GM23338 (cell line): ENCODE data around the gene PGM2. TPM values are rescaled to one million over a fixed set of nuclear protein-coding genes. Genes with fewer than 3 reads are reported as not detected.

Experiments used
- ATAC-seq: fragments of 200-7000 bp; cut with Tn5 transposase; 3 replicates; pipeline ENCODE4 v1.9.1; 2020
- DNase-seq: peaks from one replicate; pipeline ENCODE4 v3.0.0-alpha.2; 2015; ENCODE audit warnings: low spot score
- H2AFZ ChIP-seq: fragments of 200-600 bp; sonication (generic); 2 replicates; pipeline ENCODE4 v1.8.0; 2016; ENCODE audit warnings: antibody characterized with exemption, mild to moderate bottlenecking, moderate library complexity
- H3F3A ChIP-seq: fragments of 200-600 bp; sonication (generic); replicated peaks from 2 replicates; pipeline ENCODE4 v1.8.0; 2017; ENCODE audit warnings: antibody characterized with exemption, mixed run types, low read depth
- H3K27ac ChIP-seq: fragments of 200-600 bp; sonication (generic); 2 replicates; pipeline ENCODE4 v1.6.1; 2016; ENCODE audit warnings: low read depth
- H3K27me3 ChIP-seq: fragments of 200-600 bp; sonication (generic); 2 replicates; pipeline ENCODE4 v1.8.0; 2016; ENCODE audit warnings: mild to moderate bottlenecking, mixed run types, moderate library complexity; ENCODE audit not compliant: insufficient read depth
- H3K36me3 ChIP-seq: fragments of 200-600 bp; sonication (generic); 2 replicates; pipeline ENCODE4 v1.8.0; 2016; ENCODE audit warnings: mild to moderate bottlenecking; ENCODE audit not compliant: insufficient read depth
- H3K4me1 ChIP-seq: fragments of 200-600 bp; sonication (generic); 2 replicates; pipeline ENCODE4 v1.8.0; 2016; ENCODE audit warnings: mild to moderate bottlenecking, moderate library complexity; ENCODE audit not compliant: insufficient read depth
- H3K4me2 ChIP-seq: fragments of 200-600 bp; sonication (generic); 2 replicates; pipeline ENCODE4 v1.7.1; 2017; ENCODE audit warnings: mixed run types
- H3K4me3 ChIP-seq: fragments of 200-600 bp; sonication (generic); 2 replicates; pipeline ENCODE4 v1.6.1; 2016; ENCODE audit warnings: mixed run types
- H3K79me2 ChIP-seq: fragments of 200-600 bp; sonication (generic); replicated peaks from 2 replicates; pipeline ENCODE4 v1.8.0; 2017; ENCODE audit warnings: mild to moderate bottlenecking; ENCODE audit not compliant: insufficient read depth
- H3K9me2 ChIP-seq: fragments of 200-600 bp; sonication (generic); 2 replicates; pipeline ENCODE4 v1.8.0; 2017; ENCODE audit not compliant: insufficient read depth
- H4K20me1 ChIP-seq: fragments of 200-600 bp; sonication (generic); replicated peaks from 2 replicates; pipeline ENCODE4 v1.8.0; 2017; ENCODE audit warnings: mild to moderate bottlenecking; ENCODE audit not compliant: insufficient read depth
- H3K27ac Mint-ChIP-seq: 2 replicates; pipeline ENCODE4 v1.8.0; 2020; ENCODE audit warnings: inconsistent platforms, mild to moderate bottlenecking, moderate library complexity, mixed read lengths
- H3K27me3 Mint-ChIP-seq: 3 replicates; pipeline ENCODE4 v1.8.0; 2022; ENCODE audit warnings: low read depth, mild to moderate bottlenecking, moderate library complexity, mixed read lengths, inconsistent platforms; ENCODE audit not compliant: insufficient read depth, poor library complexity
- H3K36me3 Mint-ChIP-seq: 3 replicates; pipeline ENCODE4 v1.8.0; 2021; ENCODE audit warnings: low read depth, mild to moderate bottlenecking, inconsistent platforms, moderate library complexity, mixed read lengths
- H3K4me1 Mint-ChIP-seq: 3 replicates; pipeline ENCODE4 v1.8.0; 2020; ENCODE audit warnings: mild to moderate bottlenecking, inconsistent platforms, mixed read lengths
- H3K4me3 Mint-ChIP-seq: 3 replicates; pipeline ENCODE4 v1.8.0; 2021; ENCODE audit warnings: moderate library complexity, mild to moderate bottlenecking, inconsistent platforms, mixed read lengths
- H3K9me3 Mint-ChIP-seq: 3 replicates; pipeline ENCODE4 v1.8.0; 2020; ENCODE audit warnings: moderate library complexity, mild to moderate bottlenecking, inconsistent platforms, mixed read lengths
- CREB1 ChIP-seq: fragments of 250-450 bp; sonication (Bioruptor Pico); IDR thresholded peaks from 2 replicates; pipeline ENCODE4 v1.5.0; 2020; ENCODE audit warnings: low read depth, mild to moderate bottlenecking, moderate library complexity
- EZH2 ChIP-seq: fragments of 200-600 bp; sonication (generic); IDR thresholded peaks from one replicate; pipeline ENCODE4 v1.8.0; 2017; ENCODE audit warnings: antibody characterized with exemption, mild to moderate bottlenecking, low read depth; ENCODE audit not compliant: unreplicated experiment
- EZH2phosphoT487 ChIP-seq: fragments of 200-600 bp; sonication (generic); IDR thresholded peaks from one replicate; pipeline ENCODE4 v1.8.1; 2018; ENCODE audit warnings: antibody characterized with exemption; ENCODE audit not compliant: unreplicated experiment
- JUNB ChIP-seq: IDR thresholded peaks from one replicate; pipeline ENCODE4 v1.6.1; 2016; ENCODE audit warnings: antibody characterized with exemption; ENCODE audit not compliant: unreplicated experiment
- NANOG ChIP-seq: IDR thresholded peaks from 2 replicates; pipeline ENCODE4 v1.6.1; 2016; ENCODE audit warnings: antibody characterized with exemption, borderline replicate concordance
- POLR2AphosphoS5 ChIP-seq: IDR thresholded peaks from 2 replicates; pipeline ENCODE4 v1.6.1; 2016; ENCODE audit warnings: antibody characterized with exemption, low read depth
- STAT1 ChIP-seq: IDR thresholded peaks from one replicate; pipeline ENCODE4 v1.6.1; 2016; ENCODE audit warnings: antibody characterized with exemption; ENCODE audit not compliant: unreplicated experiment
- ZNF114 ChIP-seq: fragments of 250-450 bp; sonication (Bioruptor Pico); IDR thresholded peaks from 2 replicates; pipeline ENCODE4 v1.5.0; 2020; ENCODE audit warnings: mild to moderate bottlenecking, moderate library complexity
- ZNF331 ChIP-seq: fragments of 250-450 bp; sonication (Bioruptor Pico); IDR thresholded peaks from 2 replicates; pipeline ENCODE4 v1.5.0; 2020; ENCODE audit warnings: low read depth, mild to moderate bottlenecking, moderate library complexity
- polyA plus RNA-seq: library from polyadenylated mRNA; unstranded; fragments of >200 nt; fragmentation: Nextera tagmentation; extraction: Ambion mirVana; gene quantifications from 2 replicates; pipeline ENCODE4 v1.2.1, GENCODE V29; 2016
- total RNA-seq: library from RNA; depleted of rRNA; stranded (reverse); fragments of >200 nt; shearing (Covaris generic); gene quantifications from 2 replicates; pipeline ENCODE4 v1.2.3, GENCODE V29; 2014
- TF ChIP-seq, protein P1 (sequence below): IDR thresholded peaks from one replicate; pipeline ENCODE4 v1.6.1; 2018; ENCODE audit warnings: antibody characterized with exemption; ENCODE audit not compliant: unreplicated experiment
- TF ChIP-seq, protein P2 (sequence below): IDR thresholded peaks from 2 replicates; pipeline ENCODE4 v1.6.1; 2016; ENCODE audit warnings: antibody characterized with exemption
- TF ChIP-seq, protein P3 (sequence below): fragments of 250-450 bp; sonication (Bioruptor Pico); IDR thresholded peaks from 2 replicates; pipeline ENCODE4 v1.5.0; 2020; ENCODE audit warnings: mild to moderate bottlenecking, moderate library complexity
- TF ChIP-seq, protein P4 (sequence below), 2 experiments: fragments of 200-600 bp in 1 of 2; sonication (generic) in 1 of 2; conservative IDR thresholded peaks; 2 replicates each; pipeline versions ENCODE4 v1.5.1 to v1.6.1; 2016 to 2017; ENCODE audit warnings: antibody characterized with exemption in 2 of 2, low read depth in 2 of 2, mild to moderate bottlenecking in 2 of 2, moderate library complexity in 1 of 2

The PGM2 gene
- total and polyA plus RNA-seq, 2 experiments from 2014 or later: 11.4 to 30.8 TPM

DNA sequence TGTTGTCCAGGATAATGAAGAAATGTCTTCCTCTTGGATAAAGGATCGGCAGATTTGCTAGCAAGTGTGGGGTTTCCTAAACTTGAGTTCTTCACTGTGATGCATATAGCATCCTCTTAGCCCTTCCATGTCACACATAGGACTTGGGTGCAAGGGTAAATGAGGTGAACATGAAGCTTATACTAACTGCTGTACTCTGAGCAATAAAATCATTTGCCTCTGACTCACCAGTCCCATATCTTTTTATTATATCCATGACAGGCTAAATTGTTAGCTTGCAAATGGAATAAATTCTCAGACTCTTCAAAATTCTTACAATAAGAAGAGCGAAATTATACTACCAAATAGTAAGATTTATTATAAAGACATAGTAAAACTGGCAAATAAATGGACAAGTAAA lies 49.7 kb downstream of the PGM2 start:
- Mint-ChIP-seq H3K4me1 (peaks cover 5% of the 10 kb centered on the region), H3K36me3 (no peaks in the 10 kb centered on the region), H3K9me3 (no peaks in the 10 kb centered on the region), H3K27me3 (no peaks in the 10 kb centered on the region), H3K4me3 (no peak overlapping the region), H3K27ac (no peak overlapping the region)
- no peak for DNase-seq
- H3K79me2 ChIP-seq: no peaks in the 10 kb centered on the region
- no peaks in the 10 kb centered on the region for H3K4me1 ChIP-seq
- no peak overlapping the region for H3K27ac ChIP-seq
- no peaks in the 10 kb centered on the region for H4K20me1 ChIP-seq
- H3K4me2 ChIP-seq: no peak overlapping the region
- no peaks in the 10 kb centered on the region for H3K36me3 ChIP-seq
- no peaks in the 10 kb centered on the region for H3K9me2 ChIP-seq
- no peak overlapping the region for H3K4me3 ChIP-seq
- H3F3A ChIP-seq: no peaks in the 10 kb centered on the region
- ATAC-seq: no peak
- TF ChIP-seq, protein P1, sequence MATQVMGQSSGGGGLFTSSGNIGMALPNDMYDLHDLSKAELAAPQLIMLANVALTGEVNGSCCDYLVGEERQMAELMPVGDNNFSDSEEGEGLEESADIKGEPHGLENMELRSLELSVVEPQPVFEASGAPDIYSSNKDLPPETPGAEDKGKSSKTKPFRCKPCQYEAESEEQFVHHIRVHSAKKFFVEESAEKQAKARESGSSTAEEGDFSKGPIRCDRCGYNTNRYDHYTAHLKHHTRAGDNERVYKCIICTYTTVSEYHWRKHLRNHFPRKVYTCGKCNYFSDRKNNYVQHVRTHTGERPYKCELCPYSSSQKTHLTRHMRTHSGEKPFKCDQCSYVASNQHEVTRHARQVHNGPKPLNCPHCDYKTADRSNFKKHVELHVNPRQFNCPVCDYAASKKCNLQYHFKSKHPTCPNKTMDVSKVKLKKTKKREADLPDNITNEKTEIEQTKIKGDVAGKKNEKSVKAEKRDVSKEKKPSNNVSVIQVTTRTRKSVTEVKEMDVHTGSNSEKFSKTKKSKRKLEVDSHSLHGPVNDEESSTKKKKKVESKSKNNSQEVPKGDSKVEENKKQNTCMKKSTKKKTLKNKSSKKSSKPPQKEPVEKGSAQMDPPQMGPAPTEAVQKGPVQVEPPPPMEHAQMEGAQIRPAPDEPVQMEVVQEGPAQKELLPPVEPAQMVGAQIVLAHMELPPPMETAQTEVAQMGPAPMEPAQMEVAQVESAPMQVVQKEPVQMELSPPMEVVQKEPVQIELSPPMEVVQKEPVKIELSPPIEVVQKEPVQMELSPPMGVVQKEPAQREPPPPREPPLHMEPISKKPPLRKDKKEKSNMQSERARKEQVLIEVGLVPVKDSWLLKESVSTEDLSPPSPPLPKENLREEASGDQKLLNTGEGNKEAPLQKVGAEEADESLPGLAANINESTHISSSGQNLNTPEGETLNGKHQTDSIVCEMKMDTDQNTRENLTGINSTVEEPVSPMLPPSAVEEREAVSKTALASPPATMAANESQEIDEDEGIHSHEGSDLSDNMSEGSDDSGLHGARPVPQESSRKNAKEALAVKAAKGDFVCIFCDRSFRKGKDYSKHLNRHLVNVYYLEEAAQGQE: no peak
- TF ChIP-seq CREB1 (CRISPR knock-in tag) (no peak), EZH2phosphoT487 (no peak), EZH2 (no peak), ZNF331 (CRISPR knock-in tag) (no peak), STAT1 (no peak), POLR2AphosphoS5 (no peak), JUNB (no peak), NANOG (no peak), ZNF114 (CRISPR knock-in tag) (no peak)
- TF ChIP-seq, protein P2, sequence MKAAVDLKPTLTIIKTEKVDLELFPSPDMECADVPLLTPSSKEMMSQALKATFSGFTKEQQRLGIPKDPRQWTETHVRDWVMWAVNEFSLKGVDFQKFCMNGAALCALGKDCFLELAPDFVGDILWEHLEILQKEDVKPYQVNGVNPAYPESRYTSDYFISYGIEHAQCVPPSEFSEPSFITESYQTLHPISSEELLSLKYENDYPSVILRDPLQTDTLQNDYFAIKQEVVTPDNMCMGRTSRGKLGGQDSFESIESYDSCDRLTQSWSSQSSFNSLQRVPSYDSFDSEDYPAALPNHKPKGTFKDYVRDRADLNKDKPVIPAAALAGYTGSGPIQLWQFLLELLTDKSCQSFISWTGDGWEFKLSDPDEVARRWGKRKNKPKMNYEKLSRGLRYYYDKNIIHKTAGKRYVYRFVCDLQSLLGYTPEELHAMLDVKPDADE: no peak
- TF ChIP-seq, protein P3, sequence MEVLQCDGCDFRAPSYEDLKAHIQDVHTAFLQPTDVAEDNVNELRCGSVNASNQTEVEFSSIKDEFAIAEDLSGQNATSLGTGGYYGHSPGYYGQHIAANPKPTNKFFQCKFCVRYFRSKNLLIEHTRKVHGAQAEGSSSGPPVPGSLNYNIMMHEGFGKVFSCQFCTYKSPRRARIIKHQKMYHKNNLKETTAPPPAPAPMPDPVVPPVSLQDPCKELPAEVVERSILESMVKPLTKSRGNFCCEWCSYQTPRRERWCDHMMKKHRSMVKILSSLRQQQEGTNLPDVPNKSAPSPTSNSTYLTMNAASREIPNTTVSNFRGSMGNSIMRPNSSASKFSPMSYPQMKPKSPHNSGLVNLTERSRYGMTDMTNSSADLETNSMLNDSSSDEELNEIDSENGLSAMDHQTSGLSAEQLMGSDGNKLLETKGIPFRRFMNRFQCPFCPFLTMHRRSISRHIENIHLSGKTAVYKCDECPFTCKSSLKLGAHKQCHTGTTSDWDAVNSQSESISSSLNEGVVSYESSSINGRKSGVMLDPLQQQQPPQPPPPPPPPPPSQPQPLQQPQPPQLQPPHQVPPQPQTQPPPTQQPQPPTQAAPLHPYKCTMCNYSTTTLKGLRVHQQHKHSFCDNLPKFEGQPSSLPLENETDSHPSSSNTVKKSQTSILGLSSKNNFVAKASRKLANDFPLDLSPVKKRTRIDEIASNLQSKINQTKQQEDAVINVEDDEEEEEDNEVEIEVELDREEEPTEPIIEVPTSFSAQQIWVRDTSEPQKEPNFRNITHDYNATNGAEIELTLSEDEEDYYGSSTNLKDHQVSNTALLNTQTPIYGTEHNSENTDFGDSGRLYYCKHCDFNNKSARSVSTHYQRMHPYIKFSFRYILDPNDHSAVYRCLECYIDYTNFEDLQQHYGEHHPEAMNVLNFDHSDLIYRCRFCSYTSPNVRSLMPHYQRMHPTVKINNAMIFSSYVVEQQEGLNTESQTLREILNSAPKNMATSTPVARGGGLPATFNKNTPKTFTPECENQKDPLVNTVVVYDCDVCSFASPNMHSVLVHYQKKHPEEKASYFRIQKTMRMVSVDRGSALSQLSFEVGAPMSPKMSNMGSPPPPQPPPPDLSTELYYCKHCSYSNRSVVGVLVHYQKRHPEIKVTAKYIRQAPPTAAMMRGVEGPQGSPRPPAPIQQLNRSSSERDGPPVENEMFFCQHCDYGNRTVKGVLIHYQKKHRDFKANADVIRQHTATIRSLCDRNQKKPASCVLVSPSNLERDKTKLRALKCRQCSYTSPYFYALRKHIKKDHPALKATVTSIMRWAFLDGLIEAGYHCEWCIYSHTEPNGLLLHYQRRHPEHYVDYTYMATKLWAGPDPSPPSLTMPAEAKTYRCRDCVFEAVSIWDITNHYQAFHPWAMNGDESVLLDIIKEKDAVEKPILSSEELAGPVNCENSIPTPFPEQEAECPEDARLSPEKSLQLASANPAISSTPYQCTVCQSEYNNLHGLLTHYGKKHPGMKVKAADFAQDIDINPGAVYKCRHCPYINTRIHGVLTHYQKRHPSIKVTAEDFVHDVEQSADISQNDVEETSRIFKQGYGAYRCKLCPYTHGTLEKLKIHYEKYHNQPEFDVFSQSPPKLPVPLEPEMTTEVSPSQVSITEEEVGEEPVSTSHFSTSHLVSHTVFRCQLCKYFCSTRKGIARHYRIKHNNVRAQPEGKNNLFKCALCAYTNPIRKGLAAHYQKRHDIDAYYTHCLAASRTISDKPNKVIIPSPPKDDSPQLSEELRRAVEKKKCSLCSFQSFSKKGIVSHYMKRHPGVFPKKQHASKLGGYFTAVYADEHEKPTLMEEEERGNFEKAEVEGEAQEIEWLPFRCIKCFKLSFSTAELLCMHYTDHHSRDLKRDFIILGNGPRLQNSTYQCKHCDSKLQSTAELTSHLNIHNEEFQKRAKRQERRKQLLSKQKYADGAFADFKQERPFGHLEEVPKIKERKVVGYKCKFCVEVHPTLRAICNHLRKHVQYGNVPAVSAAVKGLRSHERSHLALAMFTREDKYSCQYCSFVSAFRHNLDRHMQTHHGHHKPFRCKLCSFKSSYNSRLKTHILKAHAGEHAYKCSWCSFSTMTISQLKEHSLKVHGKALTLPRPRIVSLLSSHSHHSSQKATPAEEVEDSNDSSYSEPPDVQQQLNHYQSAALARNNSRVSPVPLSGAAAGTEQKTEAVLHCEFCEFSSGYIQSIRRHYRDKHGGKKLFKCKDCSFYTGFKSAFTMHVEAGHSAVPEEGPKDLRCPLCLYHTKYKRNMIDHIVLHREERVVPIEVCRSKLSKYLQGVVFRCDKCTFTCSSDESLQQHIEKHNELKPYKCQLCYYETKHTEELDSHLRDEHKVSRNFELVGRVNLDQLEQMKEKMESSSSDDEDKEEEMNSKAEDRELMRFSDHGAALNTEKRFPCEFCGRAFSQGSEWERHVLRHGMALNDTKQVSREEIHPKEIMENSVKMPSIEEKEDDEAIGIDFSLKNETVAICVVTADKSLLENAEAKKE (CRISPR knock-in tag): no peak
- TF ChIP-seq, protein P4, sequence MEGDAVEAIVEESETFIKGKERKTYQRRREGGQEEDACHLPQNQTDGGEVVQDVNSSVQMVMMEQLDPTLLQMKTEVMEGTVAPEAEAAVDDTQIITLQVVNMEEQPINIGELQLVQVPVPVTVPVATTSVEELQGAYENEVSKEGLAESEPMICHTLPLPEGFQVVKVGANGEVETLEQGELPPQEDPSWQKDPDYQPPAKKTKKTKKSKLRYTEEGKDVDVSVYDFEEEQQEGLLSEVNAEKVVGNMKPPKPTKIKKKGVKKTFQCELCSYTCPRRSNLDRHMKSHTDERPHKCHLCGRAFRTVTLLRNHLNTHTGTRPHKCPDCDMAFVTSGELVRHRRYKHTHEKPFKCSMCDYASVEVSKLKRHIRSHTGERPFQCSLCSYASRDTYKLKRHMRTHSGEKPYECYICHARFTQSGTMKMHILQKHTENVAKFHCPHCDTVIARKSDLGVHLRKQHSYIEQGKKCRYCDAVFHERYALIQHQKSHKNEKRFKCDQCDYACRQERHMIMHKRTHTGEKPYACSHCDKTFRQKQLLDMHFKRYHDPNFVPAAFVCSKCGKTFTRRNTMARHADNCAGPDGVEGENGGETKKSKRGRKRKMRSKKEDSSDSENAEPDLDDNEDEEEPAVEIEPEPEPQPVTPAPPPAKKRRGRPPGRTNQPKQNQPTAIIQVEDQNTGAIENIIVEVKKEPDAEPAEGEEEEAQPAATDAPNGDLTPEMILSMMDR (conservative IDR thresholded peaks at IDR 0.05; ENCODE audit: low read depth in 2 of 2): no peak
- H2AFZ ChIP-seq: no peak overlapping the region
- no peaks in the 10 kb centered on the region for H3K27me3 ChIP-seq
